ENCODE measurements around the gene PAQR7.

Gene PAQR7

GRCh38 chr1:25872713-25873112, 2.8 kb downstream of the PAQR7 start:
- no peak for DNase-seq

GRCh38 chr1:25871704-25872494, 3.6 kb downstream of the PAQR7 start:
- no peak for DNase-seq

- no peak for DNase-seq
These were observed 4.3 kb downstream of the PAQR7 start for GRCh38 chr1:25871086-25871703.

- DNase-seq = no peak
These were observed 4.9 kb downstream of the PAQR7 start for GRCh38 chr1:25870614-25871013.

DNA sequence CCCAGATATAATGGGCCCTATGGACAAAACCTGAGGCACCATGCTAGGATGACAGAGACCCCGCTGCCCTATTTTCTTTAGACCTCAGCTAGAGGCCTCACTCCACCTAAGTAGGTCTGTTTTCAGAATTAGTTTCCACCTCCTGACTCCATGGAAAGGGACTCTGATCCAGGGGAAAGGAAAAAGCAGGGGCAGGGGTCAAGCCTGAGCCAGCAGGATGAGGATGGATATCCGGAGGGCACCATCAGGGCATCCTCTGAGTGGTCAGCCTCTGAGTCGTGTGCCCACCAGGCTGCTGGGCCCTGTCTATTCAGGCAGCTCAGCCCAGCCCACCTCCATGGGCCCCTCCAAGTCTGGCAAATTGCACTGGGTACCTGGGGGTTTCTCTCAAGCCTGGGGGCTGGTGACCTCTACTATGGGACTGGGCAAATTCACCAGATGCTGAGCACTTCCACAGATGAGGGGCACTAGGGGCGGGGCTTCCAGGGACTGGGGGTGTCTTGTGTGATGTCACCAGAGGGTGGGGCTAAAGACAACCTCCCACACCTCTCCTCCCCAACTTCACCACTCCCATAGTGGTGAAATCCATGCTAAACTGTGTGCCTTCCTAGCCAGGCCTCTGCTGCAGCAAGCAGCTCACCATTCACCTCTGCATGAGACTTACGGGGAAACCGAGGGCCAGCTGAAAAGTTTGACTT, 5.5 kb downstream of the PAQR7 start:
- DNase-seq = no peak

- DNase-seq = no peak
These were observed 8.1 kb downstream of the PAQR7 start for GRCh38 chr1:25867210-25867991.

- DNase-seq = no peak
These were observed 9.2 kb downstream of the PAQR7 start for GRCh38 chr1:25866288-25866687.

DNA sequence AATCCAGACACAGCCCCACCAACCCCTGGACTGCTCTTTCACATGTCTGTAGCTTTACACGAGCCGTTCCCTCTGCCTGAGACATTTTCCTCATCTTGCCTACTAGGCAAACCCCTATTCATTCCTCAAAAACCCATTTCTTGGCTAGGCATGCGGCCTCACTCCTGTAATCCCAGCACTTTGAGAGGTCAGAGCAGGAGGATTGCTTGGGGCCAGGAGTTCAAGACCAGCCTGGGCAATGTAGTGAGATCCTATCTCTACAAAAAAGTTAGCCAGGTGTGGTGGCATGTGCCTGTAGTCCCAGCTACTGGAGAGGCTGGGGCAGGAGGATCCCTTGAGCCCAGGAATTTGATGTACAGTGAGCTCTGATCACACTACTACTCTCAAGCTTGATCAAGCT, 11.1 kb downstream of the PAQR7 start:
- DNase-seq = no peak

GRCh38 chr1:25863486-25864262, 11.8 kb downstream of the PAQR7 start:
- no peak for DNase-seq

GRCh38 chr1:25862785-25863485, 12.6 kb downstream of the PAQR7 start:
- no peak for DNase-seq

GRCh38 chr1:25861316-25862286, 13.9 kb downstream of the PAQR7 start:
- no peak for DNase-seq

- DNase-seq = peak; percentile 88
These were observed 16.4 kb downstream of the PAQR7 start, which contains the start of gene AUNIP for GRCh38 chr1:25858906-25859789. Gene AUNIP (minus strand): TSS chr1:25859457. CDS start chr1:25859357, 100 bp downstream.

DNA sequence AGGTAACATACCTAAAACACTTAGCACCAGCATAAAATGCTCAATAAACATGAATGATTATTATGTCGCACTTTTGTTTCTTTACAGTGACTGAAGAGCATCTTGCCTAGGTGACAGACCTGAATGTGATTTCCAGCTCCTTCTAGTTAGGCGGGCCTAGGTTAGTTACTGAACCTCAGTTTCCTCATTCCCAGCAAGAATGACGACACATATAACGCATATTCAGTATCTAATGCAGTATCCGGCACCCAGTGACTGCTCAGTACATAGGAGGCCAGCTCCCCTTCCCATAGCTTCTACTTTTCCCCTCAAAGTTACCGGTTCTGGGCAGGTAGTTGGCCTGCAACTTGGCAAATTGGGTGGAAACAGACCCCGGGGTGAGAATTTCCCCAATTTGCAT, 17.0 kb downstream of the PAQR7 start:
- DNase-seq = no peak

- no peak for DNase-seq
These were observed 18.7 kb downstream of the PAQR7 start for GRCh38 chr1:25856856-25857255.

DNA sequence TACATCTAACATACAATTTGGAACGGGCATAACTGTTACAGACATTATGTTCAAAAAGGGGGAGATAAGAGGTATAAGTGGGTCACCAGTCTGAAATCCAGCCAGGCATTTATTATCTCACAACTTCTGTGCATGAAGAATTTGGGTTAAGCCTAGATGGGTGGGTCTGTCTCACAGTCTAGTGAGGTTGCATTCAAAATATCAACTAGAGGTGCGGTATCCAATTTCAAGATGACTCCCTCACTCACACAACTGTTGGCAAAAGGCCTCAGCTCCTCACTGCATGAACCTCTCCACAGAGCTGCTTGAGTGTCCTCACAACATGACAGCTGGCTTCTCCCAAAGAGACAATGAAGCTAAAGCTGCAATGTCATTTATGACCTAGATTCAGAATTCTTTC, 21.0 kb downstream of the PAQR7 start:
- no peak for DNase-seq

DNA sequence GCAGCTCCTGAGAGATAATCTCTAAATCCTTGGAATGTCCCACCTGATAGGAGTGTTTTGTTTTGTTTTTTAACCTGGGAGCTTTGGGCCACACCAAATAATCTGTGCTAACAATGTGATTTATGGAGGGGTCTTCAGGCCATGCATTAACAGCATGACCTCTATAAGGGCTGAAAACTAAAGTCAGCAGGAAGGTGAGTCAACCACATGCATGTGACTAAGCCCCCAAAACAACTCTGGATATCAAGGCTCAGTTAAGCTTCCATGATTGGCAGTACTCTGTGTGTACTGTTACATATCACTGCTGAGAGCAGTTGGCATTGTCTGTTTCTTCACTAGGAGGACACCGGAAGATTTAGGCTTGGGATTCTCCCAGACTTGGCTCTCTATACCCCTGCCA, 27.0 kb downstream of the PAQR7 start:
- no peak for DNase-seq

- DNase-seq = no peak
These were observed 27.6 kb downstream of the PAQR7 start for GRCh38 chr1:25847929-25848328.

- no peak for DNase-seq
These were observed 29.8 kb downstream of the PAQR7 start for GRCh38 chr1:25845664-25846063.
